BJ (cell line): ENCODE data around the gene YOD1. TPM values are rescaled to one million over a fixed set of nuclear protein-coding genes. Genes with fewer than 3 reads are reported as not detected.

Experiments used
- CTCF ChIA-PET: fragments of 350-600 bp; formaldehyde crosslinking; extraction: SDS; loops from one replicate; lab custom pipeline; 2021; ENCODE audit warnings: antibody characterized with exemption, inconsistent platforms; lab: Yijun Ruan, JAX
- POLR2A ChIA-PET: fragments of 300-600 bp; sonication (Branson Sonifier 250); formaldehyde crosslinking; extraction: SDS; loops from one replicate; lab custom pipeline; 2021; ENCODE audit warnings: antibody characterized with exemption; lab: Charles Lee
- DNase-seq: peaks from one replicate; pipeline ENCODE4 v3.0.0-alpha.2; 2011; ENCODE audit warnings: low read depth
- H3K27me3 ChIP-seq: 2 replicates; pipeline ENCODE4 v1.6.0; 2011; ENCODE audit warnings: low read length; ENCODE audit not compliant: control insufficient read depth, insufficient read depth
- H3K36me3 ChIP-seq: 2 replicates; pipeline ENCODE4 v1.5.1; 2011; ENCODE audit warnings: low read length; ENCODE audit not compliant: control insufficient read depth, insufficient read depth
- H3K4me3 ChIP-seq: 2 replicates; pipeline ENCODE4 v1.5.1; 2011; ENCODE audit warnings: low read depth, mild to moderate bottlenecking, control low read depth, low read length
- CTCF ChIP-seq: IDR thresholded peaks from 2 replicates; pipeline ENCODE4 v1.5.1; 2011; ENCODE audit warnings: low read depth, mild to moderate bottlenecking, control low read depth, inconsistent platforms, low read length, moderate library complexity; ENCODE audit not compliant: insufficient read depth
- polyA plus RNA-seq: library from polyadenylated mRNA; depleted of rRNA; stranded (reverse); fragments of >200 nt; gene quantifications from 2 replicates; pipeline ENCODE4 v1.2.3, GENCODE V29; 2011; rRNA removed

YOD1 gene
- polyA plus RNA-seq, 1 experiment, result 1.2 TPM

- H3K36me3 ChIP-seq, result no peaks in the 10 kb centered on the region
- TF ChIP-seq CTCF, result no peak
- no peak overlapping the region for H3K4me3 ChIP-seq
- DNase-seq, result no peak
- ChIA-PET POLR2A (no interaction called here), CTCF (interaction anchor here (1.4 to 5.5 kb wide), 2 partner anchors 20 to 89 kb away, joined by 4 to 38 read pairs; no protein-coding TSS in a partner anchor)
- no peaks in the 10 kb centered on the region for H3K27me3 ChIP-seq
These were observed 49.3 kb downstream of the YOD1 start for GRCh38 chr1:207001492-207002245.

DNA sequence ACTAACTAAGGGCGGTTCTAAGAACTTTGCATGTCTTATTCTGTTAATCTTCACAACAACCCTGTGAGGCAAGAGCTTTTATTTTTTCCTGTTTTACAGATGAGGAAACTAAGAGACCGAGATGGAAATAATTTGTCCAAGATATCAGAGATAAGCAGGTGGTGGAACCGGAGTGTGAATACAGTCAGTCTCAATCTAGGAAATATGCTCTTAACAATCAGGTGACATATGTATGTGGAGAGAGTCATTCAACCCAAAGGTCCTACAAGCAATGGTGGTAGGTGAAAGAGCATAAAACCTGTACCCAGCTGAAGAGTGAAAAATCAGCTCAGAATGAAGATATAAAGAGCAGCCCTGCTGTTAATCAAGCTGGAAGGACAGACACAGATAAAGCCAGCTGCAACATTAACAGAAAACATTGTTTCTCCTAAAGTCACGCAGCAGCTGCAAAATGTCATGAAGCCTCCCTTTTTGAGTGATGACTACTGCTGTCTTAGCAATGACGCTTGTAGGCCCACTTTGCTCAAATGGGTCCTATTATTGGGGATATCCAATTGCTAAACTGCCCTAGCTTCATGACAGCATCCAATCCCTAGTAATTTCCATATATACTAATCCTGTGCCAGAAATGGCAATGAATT, 50.2 kb downstream of the YOD1 start:
- no peaks in the 10 kb centered on the region for H3K36me3 ChIP-seq
- H3K4me3 ChIP-seq, result no peak overlapping the region
- H3K27me3 ChIP-seq, result no peaks in the 10 kb centered on the region
- POLR2A ChIA-PET, result no interaction called here
- TF ChIP-seq CTCF, result no peak
- CTCF ChIA-PET, result interaction anchor here (1.3 to 1.4 kb wide), 2 partner anchors 10 to 88 kb away, joined by 4 to 6 read pairs; no protein-coding TSS in a partner anchor
- DNase-seq, result no peak

- no peak for DNase-seq
- CTCF ChIA-PET, result interaction anchor here (1.6 kb wide), 1 partner anchor 18 kb away, joined by 4 read pairs; no protein-coding TSS in a partner anchor
- POLR2A ChIA-PET, result no interaction called here
- no peaks in the 10 kb centered on the region for H3K27me3 ChIP-seq
- TF ChIP-seq CTCF, result no peak
- H3K36me3 ChIP-seq, result no peaks in the 10 kb centered on the region
- H3K4me3 ChIP-seq, result no peak overlapping the region
These were observed 52.2 kb downstream of the YOD1 start for GRCh38 chr1:206998816-206999215.

Other genes starting within 250 kb of the YOD1 start
- gene IL20, start 185.6 kb downstream of the YOD1 start, polyA plus RNA-seq, result not detected in 2 replicates
- gene IL24, start 153.8 kb downstream of the YOD1 start, polyA plus RNA-seq, result 0.10 and 0.25 TPM in 2 replicates
- gene FCMR, start 129.3 kb downstream of the YOD1 start, polyA plus RNA-seq, result 0.56 and 1.4 TPM in 2 replicates
- not detected in 2 replicates for gene PIGR, start 104.7 kb downstream of the YOD1 start, polyA plus RNA-seq
- not detected in 2 replicates for gene FCAMR, start 80.7 kb downstream of the YOD1 start, polyA plus RNA-seq
- not detected in 2 replicates for gene C1orf116, start 18.5 kb downstream of the YOD1 start, polyA plus RNA-seq
- gene PFKFB2, start 2.1 kb upstream of the YOD1 start, polyA plus RNA-seq, result 1.5 and 1.9 TPM in 2 replicates
- gene C4BPB, start 37.7 kb upstream of the YOD1 start, polyA plus RNA-seq, result not detected in 2 replicates
- gene C4BPA, start 53.0 kb upstream of the YOD1 start, polyA plus RNA-seq, result not detected in 2 replicates